Naive thymus-derived CD8-positive, alpha-beta T cell (primary cell): ENCODE results near the gene RNF111. TPM values are rescaled to one million over a fixed set of nuclear protein-coding genes. Genes with fewer than 3 reads are reported as not detected.

Source experiments
- ATAC-seq, 2 donors: fragments of 150-1000 bp; cut with Tn5 transposase in 1 of 2; sonication (Bioruptor Pico), chemical (Tn5 transposase) in 1 of 2; 1 replicate in 1 of 2; 2 replicates in 1 of 2; pipeline ENCODE4 v1.10.0; 2021; ENCODE audit warnings: mild to moderate bottlenecking in 2 of 2, moderate library complexity in 2 of 2
- POLR2A ChIA-PET: fragments of 350-600 bp; sonication (Branson Sonifier 250); formaldehyde crosslinking; loops from one replicate; lab custom pipeline; 2021; ENCODE audit warnings: antibody characterized with exemption; lab: Charles Lee
- DNase-seq, 10 donors: peaks; one replicate each; pipeline versions ENCODE4 v3.0.0 to v3.0.0-alpha.2; 2020 to 2022
- H3K27ac Mint-ChIP-seq, 10 donors: one replicate each; pipeline ENCODE4 v1.8.0; 2020 to 2022; ENCODE audit warnings: mild to moderate bottlenecking in 10 of 10, mixed read lengths in 10 of 10, moderate library complexity in 4 of 10, inconsistent platforms in 1 of 10
- H3K27me3 Mint-ChIP-seq, 5 donors: one replicate each; pipeline ENCODE4 v1.8.0; 2021 to 2022; ENCODE audit warnings: mixed read lengths in 5 of 5
- H3K36me3 Mint-ChIP-seq, 3 donors: one replicate each; pipeline ENCODE4 v1.8.0; 2020 to 2022; ENCODE audit warnings: mixed read lengths in 3 of 3, mild to moderate bottlenecking in 2 of 3, inconsistent platforms in 1 of 3
- H3K4me1 Mint-ChIP-seq, 4 donors: one replicate each; pipeline ENCODE4 v1.8.0; 2021 to 2022; ENCODE audit warnings: mixed read lengths in 4 of 4
- H3K4me3 Mint-ChIP-seq, 10 donors: one replicate each; pipeline ENCODE4 v1.8.0; 2020 to 2022; ENCODE audit warnings: mild to moderate bottlenecking in 10 of 10, mixed read lengths in 10 of 10, moderate library complexity in 6 of 10, inconsistent platforms in 1 of 10
- H3K9me3 Mint-ChIP-seq, 9 donors: one replicate each; pipeline ENCODE4 v1.8.0; 2020 to 2022; ENCODE audit warnings: mixed read lengths in 9 of 9, mild to moderate bottlenecking in 3 of 9, inconsistent platforms in 1 of 9, moderate library complexity in 1 of 9
- polyA plus RNA-seq, 3 donors: library from polyadenylated mRNA; unstranded; fragments of 300-500 nt; fragmentation: Illumina TruSeq; gene quantifications; one replicate each; pipeline ENCODE4 v1.2.3, GENCODE V29; 2021
- total RNA-seq, 8 experiments: library from RNA in 2 of 8; stranded (reverse) in 2 of 8; gene quantifications; one replicate each; pipeline ENCODE4 v1.2.3 and lab custom pipeline; 2021 to 2026

Gene RNF111
- total and polyA plus RNA-seq, 5 experiments from 2014 or later: 12.1 to 58.2 (median 14.3) TPM

- POLR2A ChIA-PET: no interaction called here
- Mint-ChIP-seq H3K27ac (peak overlapping the region in 7 of 10 donors; percentile 13 to 82 (median 58)), H3K36me3 (peaks cover 0 to 51% (median 17%) of the 10 kb centered on the region in 3 donors), H3K27me3 (no peaks in the 10 kb centered on the region), H3K4me3 (peak overlapping the region in 1 of 10 donors; percentile 20), H3K4me1 (peaks cover 17 to 74% (median 56%) of the 10 kb centered on the region in 4 donors), H3K9me3 (no peaks in the 10 kb centered on the region)
- ATAC-seq: no peak
- no peak for DNase-seq
Observed at GRCh38 chr15:59002418-59002859, 15.0 kb downstream of the RNF111 start.

GRCh38 chr15:59005579-59005978, 18.1 kb downstream of the RNF111 start:
- Mint-ChIP-seq H3K36me3 (peaks cover 0 to 54% (median 19%) of the 10 kb centered on the region in 3 donors), H3K4me1 (peaks cover 13 to 62% (median 54%) of the 10 kb centered on the region in 4 donors), H3K4me3 (no peak overlapping the region), H3K9me3 (no peaks in the 10 kb centered on the region), H3K27ac (peak overlapping the region in 1 of 10 donors; percentile 3), H3K27me3 (no peaks in the 10 kb centered on the region)
- no peak for ATAC-seq
- POLR2A ChIA-PET: interaction anchor here (0.6 kb wide), 1 partner anchor 485 kb away, joined by 3 read pairs; no protein-coding TSS in a partner anchor
- DNase-seq: no peak

- H3K36me3 Mint-ChIP-seq: peaks cover 0 to 60% (median 19%) of the 10 kb centered on the region in 3 donors
- H3K27me3 Mint-ChIP-seq: no peaks in the 10 kb centered on the region
- ATAC-seq (no peak), DNase-seq (no peak)
- H3K4me1 Mint-ChIP-seq: peaks cover 10 to 53% (median 51%) of the 10 kb centered on the region in 4 donors
- H3K9me3 Mint-ChIP-seq: no peaks in the 10 kb centered on the region
- POLR2A ChIA-PET: interaction anchor here (0.5 kb wide), 1 partner anchor 922 kb away, joined by 6 read pairs; no protein-coding TSS in a partner anchor
- no peak overlapping the region for H3K4me3 Mint-ChIP-seq
- H3K27ac Mint-ChIP-seq: peak overlapping the region in 2 of 10 donors; percentile 31 to 39
Observed at GRCh38 chr15:59008086-59008485, 20.6 kb downstream of the RNF111 start.

GRCh38 chr15:59011262-59011952, 23.9 kb downstream of the RNF111 start:
- no peak for DNase-seq
- no peak for ATAC-seq
- H3K27ac Mint-ChIP-seq: peak overlapping the region in 5 of 10 donors; percentile 1 to 38 (median 25)
- POLR2A ChIA-PET: no interaction called here
- H3K9me3 Mint-ChIP-seq: no peaks in the 10 kb centered on the region
- peaks cover 0 to 52% (median 7%) of the 10 kb centered on the region in 3 donors for H3K36me3 Mint-ChIP-seq
- peaks cover 10 to 57% (median 44%) of the 10 kb centered on the region in 4 donors for H3K4me1 Mint-ChIP-seq
- H3K4me3 Mint-ChIP-seq: no peak overlapping the region
- H3K27me3 Mint-ChIP-seq: no peaks in the 10 kb centered on the region

GRCh38 chr15:59013246-59013873, 25.9 kb downstream of the RNF111 start:
- peaks cover 10 to 54% (median 39%) of the 10 kb centered on the region in 4 donors for H3K4me1 Mint-ChIP-seq
- DNase-seq: no peak
- H3K9me3 Mint-ChIP-seq: no peaks in the 10 kb centered on the region
- no peaks in the 10 kb centered on the region for H3K27me3 Mint-ChIP-seq
- POLR2A ChIA-PET: no interaction called here
- ATAC-seq: no peak
- no peak overlapping the region for H3K4me3 Mint-ChIP-seq
- peaks cover 0 to 49% (median 3%) of the 10 kb centered on the region in 3 donors for H3K36me3 Mint-ChIP-seq
- H3K27ac Mint-ChIP-seq: peak overlapping the region in 4 of 10 donors; percentile 0 to 60 (median 28)

GRCh38 chr15:59014068-59014467, 26.6 kb downstream of the RNF111 start:
- DNase-seq: no peak
- H3K27me3 Mint-ChIP-seq: no peaks in the 10 kb centered on the region
- peaks cover 10 to 49% (median 36%) of the 10 kb centered on the region in 4 donors for H3K4me1 Mint-ChIP-seq
- H3K27ac Mint-ChIP-seq: peak overlapping the region in 1 of 10 donors; percentile 14
- no peak overlapping the region for H3K4me3 Mint-ChIP-seq
- POLR2A ChIA-PET: no interaction called here
- ATAC-seq: no peak
- peaks cover 0 to 45% (median 3%) of the 10 kb centered on the region in 3 donors for H3K36me3 Mint-ChIP-seq
- H3K9me3 Mint-ChIP-seq: no peaks in the 10 kb centered on the region

GRCh38 chr15:59017449-59017848, 30.0 kb downstream of the RNF111 start:
- POLR2A ChIA-PET: interaction anchor here (0.7 kb wide), 1 partner anchor 1784 kb away, joined by 5 read pairs; no protein-coding TSS in a partner anchor
- Mint-ChIP-seq H3K27me3 (no peaks in the 10 kb centered on the region), H3K4me1 (peaks cover 10 to 48% (median 36%) of the 10 kb centered on the region in 4 donors), H3K36me3 (peaks cover 3 to 50% (median 7%) of the 10 kb centered on the region in 3 donors), H3K9me3 (no peaks in the 10 kb centered on the region), H3K27ac (no peak overlapping the region), H3K4me3 (no peak overlapping the region)
- no peak for ATAC-seq
- DNase-seq: no peak

- Mint-ChIP-seq H3K9me3 (no peaks in the 10 kb centered on the region), H3K4me1 (peaks cover 13 to 41% (median 33%) of the 10 kb centered on the region in 4 donors), H3K27ac (no peak overlapping the region), H3K27me3 (no peaks in the 10 kb centered on the region), H3K36me3 (peaks cover 4 to 53% (median 11%) of the 10 kb centered on the region in 3 donors), H3K4me3 (no peak overlapping the region)
- DNase-seq (peak in 1 of 10 donors; percentile 7), ATAC-seq (peak in 1 of 2 donors; percentile 59)
- POLR2A ChIA-PET: no interaction called here
Observed at GRCh38 chr15:59018833-59019232, 31.4 kb downstream of the RNF111 start.

- Mint-ChIP-seq H3K27ac (peak overlapping the region in 1 of 10 donors; percentile 12), H3K9me3 (no peaks in the 10 kb centered on the region), H3K4me1 (peaks cover 14 to 39% (median 33%) of the 10 kb centered on the region in 4 donors), H3K27me3 (no peaks in the 10 kb centered on the region), H3K36me3 (peaks cover 10 to 59% (median 18%) of the 10 kb centered on the region in 3 donors), H3K4me3 (no peak overlapping the region)
- no peak for ATAC-seq
- POLR2A ChIA-PET: no interaction called here
- DNase-seq: no peak
Observed at GRCh38 chr15:59020322-59020721, 32.9 kb downstream of the RNF111 start.

GRCh38 chr15:59022188-59022587, 34.7 kb downstream of the RNF111 start:
- H3K27ac Mint-ChIP-seq: peak overlapping the region in 1 of 10 donors; percentile 41
- ATAC-seq (no peak), DNase-seq (no peak)
- no peaks in the 10 kb centered on the region for H3K9me3 Mint-ChIP-seq
- H3K36me3 Mint-ChIP-seq: peaks cover 10 to 63% (median 15%) of the 10 kb centered on the region in 3 donors
- H3K4me3 Mint-ChIP-seq: no peak overlapping the region
- POLR2A ChIA-PET: no interaction called here
- no peaks in the 10 kb centered on the region for H3K27me3 Mint-ChIP-seq
- H3K4me1 Mint-ChIP-seq: peaks cover 21 to 38% (median 25%) of the 10 kb centered on the region in 4 donors

GRCh38 chr15:59026207-59026606, 38.7 kb downstream of the RNF111 start:
- ATAC-seq (no peak), DNase-seq (no peak)
- Mint-ChIP-seq H3K36me3 (peaks cover 10 to 65% (median 23%) of the 10 kb centered on the region in 3 donors), H3K27ac (no peak overlapping the region), H3K9me3 (no peaks in the 10 kb centered on the region), H3K27me3 (no peaks in the 10 kb centered on the region), H3K4me3 (no peak overlapping the region), H3K4me1 (peaks cover 26 to 44% (median 30%) of the 10 kb centered on the region in 4 donors)
- POLR2A ChIA-PET: no interaction called here

- ATAC-seq (no peak), DNase-seq (no peak)
- H3K4me1 Mint-ChIP-seq: peaks cover 33 to 49% (median 40%) of the 10 kb centered on the region in 4 donors
- H3K36me3 Mint-ChIP-seq: peaks cover 6 to 68% (median 19%) of the 10 kb centered on the region in 3 donors
- no peaks in the 10 kb centered on the region for H3K27me3 Mint-ChIP-seq
- peak overlapping the region in 1 of 10 donors; percentile 29 for H3K27ac Mint-ChIP-seq
- POLR2A ChIA-PET: no interaction called here
- no peak overlapping the region for H3K4me3 Mint-ChIP-seq
- H3K9me3 Mint-ChIP-seq: no peaks in the 10 kb centered on the region
Observed at GRCh38 chr15:59028387-59028955, 41.0 kb downstream of the RNF111 start.
